Smooth muscle cell of bladder (primary cell): Measurements from ENCODE around the gene MAGEB17. TPM values are rescaled to one million over a fixed set of nuclear protein-coding genes. Genes with fewer than 3 reads are reported as not detected.

Experiments
- total RNA-seq: library from RNA; depleted of rRNA; stranded (reverse); fragments of >200 nt; gene quantifications from 2 replicates; pipeline ENCODE4 v1.2.3, GENCODE V29; 2014

MAGEB17 gene
- total RNA-seq, result not detected in 2 replicates

GRCh38 chrX:16167181-16167580 lies at the start of gene MAGEB17:
MAGEB17 (plus strand) TSS chrX:16167481; CDS start chrX:16170383, 2,902 bp downstream.

GRCh38 chrX:16123222-16123786 lies 44.0 kb upstream of the MAGEB17 start, which contains the start of gene GRPR:
GRPR (plus strand) TSS chrX:16123565; CDS start chrX:16123954, 389 bp downstream.

Other genes starting within 250 kb of the MAGEB17 start
- gene GRPR, start 43.9 kb upstream of the MAGEB17 start, total RNA-seq, result under 0.01 TPM in 1 of 2 replicates, not detected in the other